ENCODE measurements around the gene SLC2A1. TPM values are rescaled to one million over a fixed set of nuclear protein-coding genes. Genes with fewer than 3 reads are reported as not detected.

SLC2A1 gene
- total and polyA plus RNA-seq, 9 of the 15 experiments (the other 6 are each of a cell fraction or from before 2014, with no cell fraction given): 12.6 to 153 (median 48.0) TPM

DNA sequence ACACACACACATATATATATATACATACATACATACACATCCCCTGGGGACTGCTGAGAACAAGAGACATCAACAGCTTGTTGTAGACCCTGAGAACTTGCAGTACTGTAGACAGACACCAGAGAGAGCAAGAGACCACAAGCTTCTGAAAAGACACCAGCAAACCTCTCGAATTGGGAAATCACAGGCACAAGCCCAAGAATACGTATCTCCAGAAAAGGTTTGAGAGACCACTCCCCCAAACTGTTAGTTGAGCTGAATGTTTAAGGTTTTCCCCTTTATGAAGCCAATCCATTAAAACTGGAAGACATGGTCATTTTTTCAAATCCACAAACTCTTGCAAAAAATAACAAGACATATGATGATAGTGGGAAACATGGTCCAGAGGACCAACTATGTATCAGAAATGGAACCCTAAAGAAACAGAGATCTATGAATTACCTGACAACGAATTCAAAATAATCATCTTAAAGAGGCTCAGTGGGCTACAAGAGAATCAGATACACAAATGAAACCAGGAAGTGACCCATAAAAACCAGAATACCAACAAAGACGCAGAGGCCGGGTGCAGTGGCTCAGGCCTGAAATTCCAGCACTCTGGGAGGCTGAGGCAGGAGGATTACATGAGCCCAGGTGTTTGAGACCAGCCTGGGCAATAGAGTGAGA lies 45.1 kb downstream of the SLC2A1 start (continued):
- TF ChIP-seq EZH2 (IDR thresholded peaks at IDR 0.05; ENCODE audit: borderline replicate concordance, low read depth, low read length) (no peak), KLF16 (IDR thresholded peaks at IDR 0.05) (peak; percentile 37; the same call in 1 of the 2 replicates), THRAP3 (IDR thresholded peaks at IDR 0.05; ENCODE audit: borderline replicate concordance) (0 out of 2 replicates have a peak, but pooled peaks have one; percentile 31), LCOR (CRISPR knock-in tag; IDR thresholded peaks at IDR 0.05) (peak; percentile 35; the same call in 1 of the 2 replicates), ZFPM2 (CRISPR knock-in tag; IDR thresholded peaks at IDR 0.05) (no peak), KAT7 (CRISPR knock-in tag; IDR thresholded peaks at IDR 0.05; ENCODE audit: borderline replicate concordance) (no peak), TAF9B (IDR thresholded peaks at IDR 0.05; ENCODE audit: partially characterized antibody) (no peak), STAG1 (CRISPR knock-in tag; IDR thresholded peaks at IDR 0.05; ENCODE audit: borderline replicate concordance) (peak; percentile 73; the same call in 1 of the 2 replicates), CC2D1A (IDR thresholded peaks at IDR 0.05) (peak; percentile 83)
- TF ChIP-seq, protein P1, sequence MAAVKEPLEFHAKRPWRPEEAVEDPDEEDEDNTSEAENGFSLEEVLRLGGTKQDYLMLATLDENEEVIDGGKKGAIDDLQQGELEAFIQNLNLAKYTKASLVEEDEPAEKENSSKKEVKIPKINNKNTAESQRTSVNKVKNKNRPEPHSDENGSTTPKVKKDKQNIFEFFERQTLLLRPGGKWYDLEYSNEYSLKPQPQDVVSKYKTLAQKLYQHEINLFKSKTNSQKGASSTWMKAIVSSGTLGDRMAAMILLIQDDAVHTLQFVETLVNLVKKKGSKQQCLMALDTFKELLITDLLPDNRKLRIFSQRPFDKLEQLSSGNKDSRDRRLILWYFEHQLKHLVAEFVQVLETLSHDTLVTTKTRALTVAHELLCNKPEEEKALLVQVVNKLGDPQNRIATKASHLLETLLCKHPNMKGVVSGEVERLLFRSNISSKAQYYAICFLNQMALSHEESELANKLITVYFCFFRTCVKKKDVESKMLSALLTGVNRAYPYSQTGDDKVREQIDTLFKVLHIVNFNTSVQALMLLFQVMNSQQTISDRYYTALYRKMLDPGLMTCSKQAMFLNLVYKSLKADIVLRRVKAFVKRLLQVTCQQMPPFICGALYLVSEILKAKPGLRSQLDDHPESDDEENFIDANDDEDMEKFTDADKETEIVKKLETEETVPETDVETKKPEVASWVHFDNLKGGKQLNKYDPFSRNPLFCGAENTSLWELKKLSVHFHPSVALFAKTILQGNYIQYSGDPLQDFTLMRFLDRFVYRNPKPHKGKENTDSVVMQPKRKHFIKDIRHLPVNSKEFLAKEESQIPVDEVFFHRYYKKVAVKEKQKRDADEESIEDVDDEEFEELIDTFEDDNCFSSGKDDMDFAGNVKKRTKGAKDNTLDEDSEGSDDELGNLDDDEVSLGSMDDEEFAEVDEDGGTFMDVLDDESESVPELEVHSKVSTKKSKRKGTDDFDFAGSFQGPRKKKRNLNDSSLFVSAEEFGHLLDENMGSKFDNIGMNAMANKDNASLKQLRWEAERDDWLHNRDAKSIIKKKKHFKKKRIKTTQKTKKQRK (IDR thresholded peaks at IDR 0.05; ENCODE audit: borderline replicate concordance, low read depth, low read length): no peak
- TF ChIP-seq, protein P2, sequence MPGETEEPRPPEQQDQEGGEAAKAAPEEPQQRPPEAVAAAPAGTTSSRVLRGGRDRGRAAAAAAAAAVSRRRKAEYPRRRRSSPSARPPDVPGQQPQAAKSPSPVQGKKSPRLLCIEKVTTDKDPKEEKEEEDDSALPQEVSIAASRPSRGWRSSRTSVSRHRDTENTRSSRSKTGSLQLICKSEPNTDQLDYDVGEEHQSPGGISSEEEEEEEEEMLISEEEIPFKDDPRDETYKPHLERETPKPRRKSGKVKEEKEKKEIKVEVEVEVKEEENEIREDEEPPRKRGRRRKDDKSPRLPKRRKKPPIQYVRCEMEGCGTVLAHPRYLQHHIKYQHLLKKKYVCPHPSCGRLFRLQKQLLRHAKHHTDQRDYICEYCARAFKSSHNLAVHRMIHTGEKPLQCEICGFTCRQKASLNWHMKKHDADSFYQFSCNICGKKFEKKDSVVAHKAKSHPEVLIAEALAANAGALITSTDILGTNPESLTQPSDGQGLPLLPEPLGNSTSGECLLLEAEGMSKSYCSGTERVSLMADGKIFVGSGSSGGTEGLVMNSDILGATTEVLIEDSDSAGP (CRISPR knock-in tag; IDR thresholded peaks at IDR 0.05): no peak
- TF ChIP-seq, protein P3, sequence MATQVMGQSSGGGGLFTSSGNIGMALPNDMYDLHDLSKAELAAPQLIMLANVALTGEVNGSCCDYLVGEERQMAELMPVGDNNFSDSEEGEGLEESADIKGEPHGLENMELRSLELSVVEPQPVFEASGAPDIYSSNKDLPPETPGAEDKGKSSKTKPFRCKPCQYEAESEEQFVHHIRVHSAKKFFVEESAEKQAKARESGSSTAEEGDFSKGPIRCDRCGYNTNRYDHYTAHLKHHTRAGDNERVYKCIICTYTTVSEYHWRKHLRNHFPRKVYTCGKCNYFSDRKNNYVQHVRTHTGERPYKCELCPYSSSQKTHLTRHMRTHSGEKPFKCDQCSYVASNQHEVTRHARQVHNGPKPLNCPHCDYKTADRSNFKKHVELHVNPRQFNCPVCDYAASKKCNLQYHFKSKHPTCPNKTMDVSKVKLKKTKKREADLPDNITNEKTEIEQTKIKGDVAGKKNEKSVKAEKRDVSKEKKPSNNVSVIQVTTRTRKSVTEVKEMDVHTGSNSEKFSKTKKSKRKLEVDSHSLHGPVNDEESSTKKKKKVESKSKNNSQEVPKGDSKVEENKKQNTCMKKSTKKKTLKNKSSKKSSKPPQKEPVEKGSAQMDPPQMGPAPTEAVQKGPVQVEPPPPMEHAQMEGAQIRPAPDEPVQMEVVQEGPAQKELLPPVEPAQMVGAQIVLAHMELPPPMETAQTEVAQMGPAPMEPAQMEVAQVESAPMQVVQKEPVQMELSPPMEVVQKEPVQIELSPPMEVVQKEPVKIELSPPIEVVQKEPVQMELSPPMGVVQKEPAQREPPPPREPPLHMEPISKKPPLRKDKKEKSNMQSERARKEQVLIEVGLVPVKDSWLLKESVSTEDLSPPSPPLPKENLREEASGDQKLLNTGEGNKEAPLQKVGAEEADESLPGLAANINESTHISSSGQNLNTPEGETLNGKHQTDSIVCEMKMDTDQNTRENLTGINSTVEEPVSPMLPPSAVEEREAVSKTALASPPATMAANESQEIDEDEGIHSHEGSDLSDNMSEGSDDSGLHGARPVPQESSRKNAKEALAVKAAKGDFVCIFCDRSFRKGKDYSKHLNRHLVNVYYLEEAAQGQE (IDR thresholded peaks at IDR 0.05; ENCODE audit: borderline replicate concordance): peak; percentile 93
- TF ChIP-seq, protein P3 (CRISPR knock-in tag; IDR thresholded peaks at IDR 0.05; ENCODE audit: low read depth): no peak
